Raji (cell line): Measurements from ENCODE around the gene ZKSCAN1.

Source experiments
- POLR2A ChIP-seq: IDR thresholded peaks from 2 replicates; pipeline ENCODE4 v1.6.1; 2011; ENCODE audit warnings: low read depth, low read length, control low read depth; ENCODE audit not compliant: insufficient read depth

ZKSCAN1 gene

GRCh38 chr7:100088621-100089457 is 73.4 kb downstream of the ZKSCAN1 start, which contains the start of gene COPS6:
Gene COPS6 (plus strand): TSS chr7:100088969. CDS start chr7:100088991, 22 bp downstream.
- peak; percentile 90 for TF ChIP-seq POLR2A

DNA sequence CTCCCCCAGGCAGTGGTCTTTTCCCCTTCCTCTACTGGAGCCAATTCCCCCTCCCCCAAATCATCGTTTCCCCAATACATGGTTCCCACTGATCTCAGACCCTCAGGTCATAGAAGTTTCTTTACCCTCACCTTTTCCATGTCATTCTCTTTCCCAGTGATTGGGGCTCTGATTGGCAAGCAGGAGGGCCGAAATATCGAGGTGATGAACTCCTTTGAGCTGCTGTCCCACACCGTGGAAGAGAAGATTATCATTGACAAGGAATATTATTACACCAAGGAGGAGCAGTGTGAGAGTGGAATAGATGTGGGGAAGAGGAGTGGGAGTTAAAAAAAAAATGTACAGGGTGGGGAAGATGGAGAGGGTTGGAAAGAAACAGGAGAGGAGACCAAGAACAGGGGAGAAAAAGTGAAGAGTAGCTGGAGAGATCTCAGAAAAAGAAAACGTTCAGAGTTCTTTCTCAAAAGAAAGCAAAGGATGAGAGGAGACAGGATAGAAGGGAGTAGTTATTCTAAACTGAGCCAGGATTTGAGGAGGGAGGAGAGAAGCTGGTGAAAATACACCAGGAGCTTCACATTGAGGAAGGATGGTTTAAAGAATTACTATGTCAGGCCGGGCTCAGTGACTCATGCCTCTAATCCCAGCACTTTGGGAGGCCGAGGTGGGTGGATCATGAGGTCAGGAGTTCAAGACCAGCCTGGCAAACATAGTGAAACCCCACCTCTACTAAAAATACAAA is 74.2 kb downstream of the ZKSCAN1 start:
- TF ChIP-seq POLR2A, result no peak

GRCh38 chr7:100090527-100091410 is 75.4 kb downstream of the ZKSCAN1 start:
- no peak for TF ChIP-seq POLR2A
